HG03342 (cell line): ENCODE data around the gene CCDC71L.

Source experiments
- ATAC-seq: cut with Tn5 transposase; IDR thresholded peaks from one replicate; pipeline ENCODE4 v1.9.1; 2021; ENCODE audit warnings: mild to moderate bottlenecking, moderate library complexity; ENCODE audit not compliant: unreplicated experiment

The CCDC71L gene

GRCh38 chr7:106609416-106609815, 51.5 kb downstream of the CCDC71L start:
- ATAC-seq, result no peak

GRCh38 chr7:106608661-106609060, 52.3 kb downstream of the CCDC71L start:
- no peak for ATAC-seq
